KMS-11 (cell line): ENCODE measurements around the gene SOD2.

Experiments used
- H2AFZ ChIP-seq: fragments of 200-600 bp; sonication (generic); 2 replicates; pipeline ENCODE4 v1.6.1; 2016; ENCODE audit warnings: antibody characterized with exemption, mixed run types, low read depth
- H3K27ac ChIP-seq: fragments of 200-600 bp; sonication (generic); 2 replicates; pipeline ENCODE4 v1.6.1; 2016; ENCODE audit warnings: mild to moderate bottlenecking, mixed run types
- H3K27me3 ChIP-seq: fragments of 200-600 bp; sonication (generic); 2 replicates; pipeline ENCODE4 v1.6.1; 2017; ENCODE audit warnings: mild to moderate bottlenecking, low read depth, mixed run types, moderate library complexity; ENCODE audit not compliant: insufficient read depth
- H3K36me3 ChIP-seq: fragments of 200-600 bp; sonication (generic); 2 replicates; pipeline ENCODE4 v1.6.1; 2017; ENCODE audit warnings: mild to moderate bottlenecking, mixed run types; ENCODE audit not compliant: insufficient read depth
- H3K4me1 ChIP-seq: fragments of 200-600 bp; sonication (generic); 2 replicates; pipeline ENCODE4 v1.6.1; 2016; ENCODE audit warnings: mild to moderate bottlenecking, low read depth, mixed run types; ENCODE audit not compliant: poor library complexity, severe bottlenecking
- H3K4me2 ChIP-seq: fragments of 200-600 bp; sonication (generic); 2 replicates; pipeline ENCODE4 v1.7.0; 2016; ENCODE audit warnings: mild to moderate bottlenecking, mixed run types
- H3K4me3 ChIP-seq: fragments of 200-600 bp; sonication (generic); IDR thresholded peaks from 2 replicates; pipeline ENCODE4 v1.6.1; 2017; ENCODE audit warnings: low read depth, low read length, mixed read lengths; ENCODE audit not compliant: insufficient read depth
- H3K79me2 ChIP-seq: fragments of 200-600 bp; sonication (generic); 2 replicates; pipeline ENCODE4 v1.6.1; 2016; ENCODE audit warnings: low read depth, mixed run types; ENCODE audit not compliant: insufficient read depth
- H3K9ac ChIP-seq: fragments of 200-600 bp; sonication (generic); 2 replicates; pipeline ENCODE4 v1.6.1; 2016; ENCODE audit warnings: mild to moderate bottlenecking, mixed run types
- H4K20me1 ChIP-seq: fragments of 200-600 bp; sonication (generic); 2 replicates; pipeline ENCODE4 v1.6.1; 2016; ENCODE audit warnings: mild to moderate bottlenecking, mixed run types; ENCODE audit not compliant: insufficient read depth
- TF ChIP-seq, protein P1 (sequence below): fragments of 200-600 bp; sonication (generic); conservative IDR thresholded peaks from 2 replicates; pipeline ENCODE4 v1.6.1; 2017; ENCODE audit warnings: low read depth, mild to moderate bottlenecking, antibody characterized with exemption, low read length, moderate library complexity, mixed read lengths

The SOD2 gene

GRCh38 chr6:159730332-159730676 is 37.3 kb upstream of the SOD2 start:
- Histone ChIP-seq H3K27me3 (no peaks in the 10 kb centered on the region), H3K4me3 (no peak overlapping the region), H3K9ac (no peak overlapping the region), H3K4me1 (peaks cover 49% of the 10 kb centered on the region), H3K79me2 (peaks cover 92% of the 10 kb centered on the region), H2AFZ (no peak overlapping the region), H3K4me2 (peak overlapping the region; percentile 81; the same call in 1 of the 2 replicates), H3K27ac (no peak overlapping the region; the same call in 1 of the 2 replicates), H3K36me3 (no peaks in the 10 kb centered on the region; the same call in 1 of the 2 replicates), H4K20me1 (peaks cover 44% of the 10 kb centered on the region)
- TF ChIP-seq, protein P1, sequence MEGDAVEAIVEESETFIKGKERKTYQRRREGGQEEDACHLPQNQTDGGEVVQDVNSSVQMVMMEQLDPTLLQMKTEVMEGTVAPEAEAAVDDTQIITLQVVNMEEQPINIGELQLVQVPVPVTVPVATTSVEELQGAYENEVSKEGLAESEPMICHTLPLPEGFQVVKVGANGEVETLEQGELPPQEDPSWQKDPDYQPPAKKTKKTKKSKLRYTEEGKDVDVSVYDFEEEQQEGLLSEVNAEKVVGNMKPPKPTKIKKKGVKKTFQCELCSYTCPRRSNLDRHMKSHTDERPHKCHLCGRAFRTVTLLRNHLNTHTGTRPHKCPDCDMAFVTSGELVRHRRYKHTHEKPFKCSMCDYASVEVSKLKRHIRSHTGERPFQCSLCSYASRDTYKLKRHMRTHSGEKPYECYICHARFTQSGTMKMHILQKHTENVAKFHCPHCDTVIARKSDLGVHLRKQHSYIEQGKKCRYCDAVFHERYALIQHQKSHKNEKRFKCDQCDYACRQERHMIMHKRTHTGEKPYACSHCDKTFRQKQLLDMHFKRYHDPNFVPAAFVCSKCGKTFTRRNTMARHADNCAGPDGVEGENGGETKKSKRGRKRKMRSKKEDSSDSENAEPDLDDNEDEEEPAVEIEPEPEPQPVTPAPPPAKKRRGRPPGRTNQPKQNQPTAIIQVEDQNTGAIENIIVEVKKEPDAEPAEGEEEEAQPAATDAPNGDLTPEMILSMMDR, result no peak

GRCh38 chr6:159729598-159730331 is 36.7 kb upstream of the SOD2 start:
- H3K4me1 ChIP-seq, result peaks cover 50% of the 10 kb centered on the region
- H3K9ac ChIP-seq, result peak overlapping the region; percentile 96; the same call in 1 of the 2 replicates
- H3K36me3 ChIP-seq, result no peaks in the 10 kb centered on the region; the same call in 1 of the 2 replicates
- H3K79me2 ChIP-seq, result peaks cover 92% of the 10 kb centered on the region
- H4K20me1 ChIP-seq, result peaks cover 41% of the 10 kb centered on the region
- TF ChIP-seq, protein P1, result no peak
- no peak overlapping the region for H3K4me3 ChIP-seq
- H3K27me3 ChIP-seq, result no peaks in the 10 kb centered on the region
- peak overlapping the region; percentile 4; the same call in 1 of the 2 replicates for H3K27ac ChIP-seq
- H2AFZ ChIP-seq, result no peak overlapping the region
- H3K4me2 ChIP-seq, result peak overlapping the region; percentile 81

DNA sequence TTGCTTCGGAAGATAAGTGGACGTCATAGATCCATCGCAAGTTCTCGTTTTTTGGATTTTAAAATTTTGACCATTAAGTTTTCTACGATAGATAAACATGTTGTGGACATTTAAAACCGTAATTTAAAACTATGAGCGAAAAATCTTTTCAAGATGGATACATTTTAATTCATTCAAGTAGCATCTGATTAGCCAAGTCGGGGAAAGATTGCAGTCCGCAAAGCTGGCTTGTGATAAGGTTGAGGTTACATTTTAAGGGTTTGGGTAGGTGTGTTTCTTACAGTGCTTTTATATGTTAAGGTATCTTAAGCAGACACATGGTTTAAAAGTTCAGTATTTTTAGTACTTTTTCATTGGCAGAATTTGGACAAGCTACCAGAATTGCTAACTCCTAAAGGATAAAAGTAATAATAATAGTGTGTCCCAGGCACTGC is 35.5 kb upstream of the SOD2 start:
- Histone ChIP-seq H3K4me3 (no peak overlapping the region), H3K27ac (peak overlapping the region; percentile 94), H3K4me2 (peak overlapping the region; percentile 81), H3K79me2 (peaks cover 87% of the 10 kb centered on the region), H3K36me3 (no peaks in the 10 kb centered on the region; the same call in 1 of the 2 replicates), H3K27me3 (no peaks in the 10 kb centered on the region), H4K20me1 (peaks cover 36% of the 10 kb centered on the region), H3K9ac (peak overlapping the region; percentile 96; the same call in 1 of the 2 replicates), H2AFZ (no peak overlapping the region), H3K4me1 (peaks cover 41% of the 10 kb centered on the region)
- TF ChIP-seq, protein P1, result no peak

DNA sequence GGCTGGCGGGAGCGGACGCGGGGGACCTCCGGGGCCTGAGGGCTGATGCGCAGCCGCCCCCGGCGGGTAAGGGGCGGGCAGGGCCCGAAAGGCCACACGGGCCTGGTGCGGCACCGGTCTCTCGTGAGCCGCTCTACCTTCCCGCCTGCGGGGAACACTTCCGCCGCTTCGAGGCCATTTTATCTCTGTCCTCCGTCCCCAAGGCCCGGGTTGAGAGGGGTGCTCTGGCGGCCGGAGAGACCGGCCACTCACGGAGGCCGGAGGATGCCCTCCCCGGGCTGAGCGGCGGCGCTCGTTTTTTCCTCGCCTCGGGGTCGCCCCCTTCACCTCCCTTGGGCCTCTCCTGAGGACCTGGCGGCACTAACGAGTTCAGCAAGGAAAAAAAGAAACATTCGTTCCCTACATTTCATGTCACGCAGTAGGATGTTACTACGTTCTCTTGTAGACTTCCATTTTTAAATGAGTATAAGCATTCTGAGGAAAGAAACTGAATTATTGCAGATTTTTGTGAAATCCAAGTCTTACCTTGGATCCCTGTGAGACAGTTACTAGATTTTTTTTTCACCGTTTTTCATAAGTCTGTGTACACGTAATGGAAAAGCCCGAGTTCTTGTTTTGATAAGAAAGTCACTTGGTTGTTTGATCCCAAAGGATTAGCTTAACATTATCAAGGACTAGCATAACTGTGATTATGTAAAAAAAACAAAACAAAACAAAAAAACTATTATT is 34.8 kb upstream of the SOD2 start:
- Histone ChIP-seq H3K4me3 (no peak overlapping the region), H3K9ac (peak overlapping the region; percentile 96), H4K20me1 (peaks cover 36% of the 10 kb centered on the region), H3K36me3 (no peaks in the 10 kb centered on the region; the same call in 1 of the 2 replicates), H3K27me3 (no peaks in the 10 kb centered on the region), H3K4me1 (peaks cover 41% of the 10 kb centered on the region), H3K4me2 (peak overlapping the region; percentile 81), H2AFZ (no peak overlapping the region; the same call in 1 of the 2 replicates), H3K79me2 (peaks cover 80% of the 10 kb centered on the region), H3K27ac (peak overlapping the region; percentile 94)
- TF ChIP-seq, protein P1, result no peak
